ENCODE data around the gene MTF2.

- TF ChIP-seq CTCF (IDR thresholded peaks at IDR 0.05) (no peak), POLR2A (IDR thresholded peaks at IDR 0.05) (no peak)
Measured at GRCh38 chr1:93164816-93165215, 85.7 kb downstream of the MTF2 start.

All from ovary (tissue), 3 donors.